ENCODE data around the gene MANSC4. TPM values are rescaled to one million over a fixed set of nuclear protein-coding genes. Genes with fewer than 3 reads are reported as not detected.

Gene MANSC4
- total and polyA plus RNA-seq, 2 of the 13 experiments (the other 11 are each of a cell fraction or from before 2014, with no cell fraction given): not detected

DNA sequence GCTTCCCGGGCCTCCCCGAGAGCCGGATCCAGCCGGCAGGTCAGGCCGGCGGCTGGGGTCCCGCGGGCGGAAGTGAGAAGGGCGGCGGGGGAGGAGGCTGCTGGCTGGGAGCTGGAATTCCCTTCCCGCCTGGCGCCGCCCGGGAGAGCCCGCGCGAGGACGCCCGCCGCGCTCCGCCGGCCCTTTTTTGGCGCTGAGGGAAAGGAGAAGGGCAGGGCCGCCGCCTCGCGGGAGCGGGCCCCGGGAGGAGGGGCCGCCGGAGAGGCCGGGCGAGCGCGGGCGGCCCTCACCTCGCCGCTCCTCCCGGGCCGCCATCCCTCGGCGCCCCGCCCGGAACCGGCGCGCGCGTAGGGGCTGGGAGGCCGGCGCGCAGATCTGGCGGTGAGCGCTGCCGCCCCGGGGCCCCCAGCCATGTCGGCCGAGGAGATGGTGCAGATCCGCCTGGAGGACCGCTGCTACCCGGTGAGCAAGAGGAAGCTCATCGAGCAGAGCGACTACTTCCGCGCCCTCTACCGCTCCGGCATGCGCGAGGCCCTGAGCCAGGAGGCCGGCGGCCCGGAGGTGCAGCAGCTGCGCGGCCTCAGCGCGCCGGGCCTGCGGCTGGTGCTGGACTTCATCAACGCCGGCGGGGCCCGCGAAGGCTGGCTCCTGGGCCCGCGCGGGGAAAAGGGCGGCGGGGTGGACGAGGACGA, at the start of gene MANSC4, which contains the start of gene KLHL42 (continued):
- TF ChIP-seq ZNF598 (CRISPR knock-in tag; IDR thresholded peaks at IDR 0.05; ENCODE audit: borderline replicate concordance): no peak
- TF ChIP-seq BORCS8-MEF2B (CRISPR knock-in tag; IDR thresholded peaks at IDR 0.05): no peak
- TF ChIP-seq ZNF333 (CRISPR knock-in tag; IDR thresholded peaks at IDR 0.05; ENCODE audit: borderline replicate concordance): peak; percentile 87; the same call in 1 of the 2 replicates
- TF ChIP-seq, protein P1, sequence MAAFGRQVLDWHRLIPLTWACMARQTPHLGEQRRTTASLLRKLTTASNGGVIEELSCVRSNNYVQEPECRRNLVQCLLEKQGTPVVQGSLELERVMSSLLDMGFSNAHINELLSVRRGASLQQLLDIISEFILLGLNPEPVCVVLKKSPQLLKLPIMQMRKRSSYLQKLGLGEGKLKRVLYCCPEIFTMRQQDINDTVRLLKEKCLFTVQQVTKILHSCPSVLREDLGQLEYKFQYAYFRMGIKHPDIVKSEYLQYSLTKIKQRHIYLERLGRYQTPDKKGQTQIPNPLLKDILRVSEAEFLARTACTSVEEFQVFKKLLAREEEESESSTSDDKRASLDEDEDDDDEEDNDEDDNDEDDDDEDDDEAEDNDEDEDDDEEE (CRISPR knock-in tag; IDR thresholded peaks at IDR 0.05): 0 out of 2 replicates have a peak, but pooled peaks have one; percentile 13
- no peak for TF ChIP-seq ZNF234 (CRISPR knock-in tag; conservative IDR thresholded peaks at IDR 0.05)
- no peak for TF ChIP-seq SSRP1 (CRISPR knock-in tag; IDR thresholded peaks at IDR 0.05)
- peak; percentile 70; the same call in 1 of the 2 replicates for TF ChIP-seq ZC3H13 (CRISPR knock-in tag; IDR thresholded peaks at IDR 0.05)
- no peak for TF ChIP-seq ZNF317 (CRISPR knock-in tag; IDR thresholded peaks at IDR 0.05)
- peak; percentile 57 for TF ChIP-seq MED1 (CRISPR knock-in tag; IDR thresholded peaks at IDR 0.05)
- TF ChIP-seq ZFY (CRISPR knock-in tag; IDR thresholded peaks at IDR 0.05): peak; percentile 95
- 0 out of 2 replicates have a peak, but pooled peaks have one; percentile 17 for TF ChIP-seq GFI1 (CRISPR knock-in tag; IDR thresholded peaks at IDR 0.05; ENCODE audit: borderline replicate concordance)
- TF ChIP-seq, protein P2, sequence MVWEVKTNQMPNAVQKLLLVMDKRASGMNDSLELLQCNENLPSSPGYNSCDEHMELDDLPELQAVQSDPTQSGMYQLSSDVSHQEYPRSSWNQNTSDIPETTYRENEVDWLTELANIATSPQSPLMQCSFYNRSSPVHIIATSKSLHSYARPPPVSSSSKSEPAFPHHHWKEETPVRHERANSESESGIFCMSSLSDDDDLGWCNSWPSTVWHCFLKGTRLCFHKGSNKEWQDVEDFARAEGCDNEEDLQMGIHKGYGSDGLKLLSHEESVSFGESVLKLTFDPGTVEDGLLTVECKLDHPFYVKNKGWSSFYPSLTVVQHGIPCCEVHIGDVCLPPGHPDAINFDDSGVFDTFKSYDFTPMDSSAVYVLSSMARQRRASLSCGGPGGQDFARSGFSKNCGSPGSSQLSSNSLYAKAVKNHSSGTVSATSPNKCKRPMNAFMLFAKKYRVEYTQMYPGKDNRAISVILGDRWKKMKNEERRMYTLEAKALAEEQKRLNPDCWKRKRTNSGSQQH (CRISPR knock-in tag; IDR thresholded peaks at IDR 0.05; ENCODE audit: low read depth): peak; percentile 13; the same call in 1 of the 2 replicates
- 0 out of 2 replicates have a peak, but pooled peaks have one; percentile 46 for TF ChIP-seq SRF (IDR thresholded peaks at IDR 0.05; ENCODE audit: low read depth, low read length)
- TF ChIP-seq NR2F6 (IDR thresholded peaks at IDR 0.05): no peak
- no peak for TF ChIP-seq NR2F6 (CRISPR knock-in tag; IDR thresholded peaks at IDR 0.05)
- TF ChIP-seq ATF1 (CRISPR knock-in tag; IDR thresholded peaks at IDR 0.05): no peak
- TF ChIP-seq ARID2 (CRISPR knock-in tag; IDR thresholded peaks at IDR 0.05; ENCODE audit: borderline replicate concordance): no peak
- TF ChIP-seq, protein P3, sequence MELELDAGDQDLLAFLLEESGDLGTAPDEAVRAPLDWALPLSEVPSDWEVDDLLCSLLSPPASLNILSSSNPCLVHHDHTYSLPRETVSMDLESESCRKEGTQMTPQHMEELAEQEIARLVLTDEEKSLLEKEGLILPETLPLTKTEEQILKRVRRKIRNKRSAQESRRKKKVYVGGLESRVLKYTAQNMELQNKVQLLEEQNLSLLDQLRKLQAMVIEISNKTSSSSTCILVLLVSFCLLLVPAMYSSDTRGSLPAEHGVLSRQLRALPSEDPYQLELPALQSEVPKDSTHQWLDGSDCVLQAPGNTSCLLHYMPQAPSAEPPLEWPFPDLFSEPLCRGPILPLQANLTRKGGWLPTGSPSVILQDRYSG (CRISPR knock-in tag; IDR thresholded peaks at IDR 0.05): no peak
- TF ChIP-seq CEBPG (CRISPR knock-in tag; IDR thresholded peaks at IDR 0.05): no peak
- 0 out of 2 replicates have a peak, but pooled peaks have one; percentile 36 for TF ChIP-seq ZNF224 (CRISPR knock-in tag; IDR thresholded peaks at IDR 0.05)
- no peak; the same call in none of the 2 replicates for TF ChIP-seq ZNF891 (CRISPR knock-in tag; IDR thresholded peaks at IDR 0.05)
- TF ChIP-seq ZFP82 (CRISPR knock-in tag; IDR thresholded peaks at IDR 0.05; ENCODE audit: borderline replicate concordance): no peak
- no peak for TF ChIP-seq FOXC1 (CRISPR knock-in tag; IDR thresholded peaks at IDR 0.05; ENCODE audit: borderline replicate concordance)
- TF ChIP-seq, protein P4, sequence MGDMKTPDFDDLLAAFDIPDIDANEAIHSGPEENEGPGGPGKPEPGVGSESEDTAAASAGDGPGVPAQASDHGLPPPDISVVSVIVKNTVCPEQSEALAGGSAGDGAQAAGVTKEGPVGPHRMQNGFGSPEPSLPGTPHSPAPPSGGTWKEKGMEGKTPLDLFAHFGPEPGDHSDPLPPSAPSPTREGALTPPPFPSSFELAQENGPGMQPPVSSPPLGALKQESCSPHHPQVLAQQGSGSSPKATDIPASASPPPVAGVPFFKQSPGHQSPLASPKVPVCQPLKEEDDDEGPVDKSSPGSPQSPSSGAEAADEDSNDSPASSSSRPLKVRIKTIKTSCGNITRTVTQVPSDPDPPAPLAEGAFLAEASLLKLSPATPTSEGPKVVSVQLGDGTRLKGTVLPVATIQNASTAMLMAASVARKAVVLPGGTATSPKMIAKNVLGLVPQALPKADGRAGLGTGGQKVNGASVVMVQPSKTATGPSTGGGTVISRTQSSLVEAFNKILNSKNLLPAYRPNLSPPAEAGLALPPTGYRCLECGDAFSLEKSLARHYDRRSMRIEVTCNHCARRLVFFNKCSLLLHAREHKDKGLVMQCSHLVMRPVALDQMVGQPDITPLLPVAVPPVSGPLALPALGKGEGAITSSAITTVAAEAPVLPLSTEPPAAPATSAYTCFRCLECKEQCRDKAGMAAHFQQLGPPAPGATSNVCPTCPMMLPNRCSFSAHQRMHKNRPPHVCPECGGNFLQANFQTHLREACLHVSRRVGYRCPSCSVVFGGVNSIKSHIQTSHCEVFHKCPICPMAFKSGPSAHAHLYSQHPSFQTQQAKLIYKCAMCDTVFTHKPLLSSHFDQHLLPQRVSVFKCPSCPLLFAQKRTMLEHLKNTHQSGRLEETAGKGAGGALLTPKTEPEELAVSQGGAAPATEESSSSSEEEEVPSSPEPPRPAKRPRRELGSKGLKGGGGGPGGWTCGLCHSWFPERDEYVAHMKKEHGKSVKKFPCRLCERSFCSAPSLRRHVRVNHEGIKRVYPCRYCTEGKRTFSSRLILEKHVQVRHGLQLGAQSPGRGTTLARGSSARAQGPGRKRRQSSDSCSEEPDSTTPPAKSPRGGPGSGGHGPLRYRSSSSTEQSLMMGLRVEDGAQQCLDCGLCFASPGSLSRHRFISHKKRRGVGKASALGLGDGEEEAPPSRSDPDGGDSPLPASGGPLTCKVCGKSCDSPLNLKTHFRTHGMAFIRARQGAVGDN (CRISPR knock-in tag; IDR thresholded peaks at IDR 0.05): peak; percentile 91
- TF ChIP-seq SATB2 (CRISPR knock-in tag; IDR thresholded peaks at IDR 0.05): peak; percentile 72; the same call in 1 of the 2 replicates
